ENCODE data around the gene NEXMIF. TPM values are rescaled to one million over a fixed set of nuclear protein-coding genes. Genes with fewer than 3 reads are reported as not detected.
"Not testable (repeated sequence)": the region's sequence is repeated elsewhere in the genome, so short reads cannot be mapped to it uniquely, and the experiment has no call there.

The NEXMIF gene
- total RNA-seq, 1 donor: under 0.01 TPM

DNA sequence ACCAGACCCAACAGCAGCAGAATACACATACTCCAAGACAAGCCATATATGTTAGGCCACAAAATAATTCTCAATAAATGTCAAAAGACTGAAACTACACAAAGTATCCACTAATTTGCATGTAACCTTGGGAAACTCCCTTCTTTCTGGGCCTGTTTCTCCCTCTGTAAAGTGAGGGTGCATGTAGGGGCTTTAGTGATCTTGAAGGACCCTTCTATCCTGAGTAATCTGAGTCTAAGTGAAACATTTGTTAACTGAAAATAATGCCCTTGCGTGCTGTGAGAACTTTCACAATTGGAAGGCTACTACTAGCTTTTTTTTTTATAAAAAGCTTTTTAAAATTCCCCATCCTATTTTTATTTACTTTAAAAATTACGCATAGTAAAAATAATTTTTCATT lies 125.2 kb downstream of the NEXMIF start:
- no peak for DNase-seq (ENCODE audit: low read depth in 2 of 3, low spot score in 2 of 3)

DNA sequence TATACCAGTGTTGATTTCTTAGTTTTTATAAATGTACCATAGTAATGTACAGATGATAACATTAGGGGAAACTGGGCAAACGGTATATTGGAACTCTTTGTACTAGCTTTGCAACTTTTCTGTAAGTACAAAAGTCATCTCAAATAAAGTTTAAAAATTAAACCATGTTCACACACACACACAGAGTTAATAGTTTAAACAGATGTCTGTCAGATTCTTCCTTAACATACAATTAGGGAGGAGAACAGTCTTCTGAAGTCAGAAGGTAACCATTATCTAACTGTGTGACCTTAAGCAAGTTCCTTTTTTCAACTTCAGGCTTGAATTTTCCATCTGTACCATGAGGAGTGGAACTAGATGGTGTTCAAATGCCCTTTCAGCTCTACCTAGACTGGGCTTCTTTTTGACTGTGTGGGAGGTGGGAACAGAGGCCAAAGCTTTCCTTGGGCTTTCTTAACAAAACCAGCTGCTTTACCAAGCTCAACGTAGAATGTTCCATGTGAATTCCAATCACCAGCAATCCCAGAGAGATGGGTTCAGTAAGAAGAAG lies 127.8 kb downstream of the NEXMIF start:
- DNase-seq (ENCODE audit: low read depth in 2 of 3, low spot score in 2 of 3): no peak

DNA sequence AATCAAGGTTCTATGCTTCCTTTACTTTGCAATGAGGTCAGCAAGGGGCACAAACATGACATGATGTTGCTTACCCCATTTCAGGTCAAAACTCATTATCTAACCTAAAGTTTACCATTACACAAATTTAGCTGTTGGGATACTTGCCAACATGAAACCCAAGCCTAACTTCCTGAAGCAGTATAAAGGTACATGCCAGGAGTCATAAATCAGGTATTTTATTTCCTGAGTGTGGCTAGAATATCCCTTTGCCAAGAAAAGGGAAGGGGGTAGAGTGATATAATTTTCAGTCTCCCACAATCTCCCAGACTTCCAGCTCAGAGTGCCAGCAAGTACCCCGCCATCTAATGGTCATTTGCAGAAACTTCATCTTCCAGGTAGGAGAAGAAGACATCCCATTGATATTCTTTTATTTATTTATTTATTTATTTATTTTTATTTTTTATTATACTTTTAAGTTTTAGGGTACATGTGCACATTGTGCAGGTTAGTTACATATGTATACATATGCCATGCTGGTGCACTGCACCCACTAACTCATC lies 136.6 kb downstream of the NEXMIF start:
- DNase-seq (ENCODE audit: low read depth in 2 of 3, low spot score in 2 of 3): no peak

DNA sequence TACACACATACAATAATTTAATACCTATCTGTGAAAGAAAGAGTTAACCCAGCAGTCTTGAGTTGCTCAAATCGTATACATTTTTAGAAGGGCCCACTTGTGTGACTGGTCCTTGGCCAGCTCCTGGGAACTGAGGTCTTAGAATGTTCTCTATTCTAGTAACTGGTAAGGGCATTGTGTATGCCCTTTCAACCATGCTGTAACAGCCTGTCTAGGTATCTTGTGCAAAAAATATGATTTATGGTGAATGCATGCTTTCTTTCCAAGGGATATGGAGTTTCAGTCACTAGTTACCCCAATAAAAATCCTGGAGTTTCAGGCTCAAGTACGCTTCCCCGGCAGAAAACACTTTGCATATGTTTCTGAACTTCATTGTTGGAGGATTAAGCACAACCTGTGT lies 140.6 kb downstream of the NEXMIF start:
- no peak for DNase-seq (ENCODE audit: low read depth in 2 of 3, low spot score in 2 of 3)

DNA sequence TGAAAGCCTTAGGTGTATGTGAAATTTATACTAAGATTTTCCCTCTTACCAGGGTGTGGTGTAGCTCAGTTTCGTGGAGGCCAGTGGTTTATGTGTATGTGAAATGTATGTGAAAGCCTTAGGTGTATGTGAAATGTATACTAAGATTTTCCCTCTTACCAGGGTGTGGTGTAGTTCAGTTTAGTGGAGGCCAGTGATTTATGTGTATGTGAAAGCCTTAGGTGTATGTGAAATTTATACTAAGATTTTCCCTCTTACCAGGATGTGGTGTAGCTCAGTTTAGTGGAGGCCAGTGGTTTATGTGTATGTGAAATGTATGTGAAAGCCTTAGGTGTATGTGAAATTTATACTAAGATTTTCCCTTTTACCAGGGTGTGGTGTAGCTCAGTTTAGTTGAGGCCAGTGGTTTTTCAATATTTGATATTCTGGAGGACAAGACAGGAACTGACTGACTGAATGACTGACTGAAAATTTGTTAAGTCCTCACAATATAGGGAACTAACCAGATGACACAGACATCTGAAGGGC lies 143.7 kb downstream of the NEXMIF start:
- no peak for DNase-seq (ENCODE audit: low read depth in 2 of 3, low spot score in 2 of 3)

DNA sequence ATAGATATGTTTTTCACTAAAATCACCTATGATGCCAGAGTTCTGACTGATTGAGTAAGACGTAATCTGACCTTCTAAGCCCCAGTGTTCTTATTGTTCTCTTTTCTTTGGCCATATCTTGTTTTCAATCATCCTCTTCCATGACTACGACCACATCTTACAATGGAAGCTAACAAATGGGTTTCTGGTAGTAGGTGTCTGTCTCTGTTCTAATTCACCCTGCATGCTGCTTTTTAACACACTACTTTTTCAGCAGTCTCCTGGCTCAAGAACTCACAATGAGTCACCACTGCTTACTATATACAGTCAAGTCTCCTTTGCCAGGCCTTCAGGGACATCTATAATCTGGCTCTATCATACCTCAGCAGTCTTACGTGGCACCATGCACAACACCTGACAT lies 146.1 kb downstream of the NEXMIF start:
- DNase-seq (ENCODE audit: low read depth in 2 of 3, low spot score in 2 of 3): no peak

DNA sequence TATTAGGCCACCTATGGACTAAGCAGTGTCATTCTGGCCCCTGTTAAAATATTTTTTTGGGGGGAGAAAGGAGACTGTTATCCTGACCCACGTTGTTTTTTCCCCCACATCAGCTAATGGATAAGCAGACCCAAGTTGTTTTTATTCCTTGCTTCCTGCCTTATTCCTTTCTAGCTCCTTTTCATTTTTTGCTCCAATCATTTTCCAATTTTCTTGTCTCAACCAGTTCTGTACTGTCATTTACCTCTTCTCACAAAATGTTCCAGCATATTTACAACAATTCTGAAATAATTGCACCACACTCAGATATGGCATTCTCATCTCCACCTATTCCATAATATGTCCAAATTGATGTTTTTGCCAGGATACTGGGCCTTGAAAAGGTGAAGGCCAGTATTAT lies 150.3 kb downstream of the NEXMIF start:
- DNase-seq (ENCODE audit: low read depth in 2 of 3, low spot score in 2 of 3): no peak

DNA sequence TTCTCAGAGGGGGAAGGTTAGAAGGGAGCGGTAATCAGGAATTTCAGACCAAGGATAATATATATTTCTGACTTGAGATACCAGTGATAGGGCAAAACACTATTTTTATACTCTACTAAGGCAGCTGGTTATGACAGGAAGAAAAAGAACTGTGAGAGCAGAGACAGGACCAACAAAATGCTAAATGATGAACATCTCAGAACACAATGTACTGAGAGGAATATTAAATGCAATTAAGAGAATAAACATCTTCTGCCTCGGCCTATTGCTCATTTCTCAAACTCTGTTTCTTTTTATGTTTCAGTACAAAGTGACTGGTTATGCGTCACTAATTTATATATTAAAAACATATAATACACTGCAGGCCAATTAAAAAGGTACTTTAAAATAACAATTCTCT lies 188.8 kb downstream of the NEXMIF start:
- no peak for DNase-seq (ENCODE audit: low read depth in 2 of 3, low spot score in 2 of 3)

DNA sequence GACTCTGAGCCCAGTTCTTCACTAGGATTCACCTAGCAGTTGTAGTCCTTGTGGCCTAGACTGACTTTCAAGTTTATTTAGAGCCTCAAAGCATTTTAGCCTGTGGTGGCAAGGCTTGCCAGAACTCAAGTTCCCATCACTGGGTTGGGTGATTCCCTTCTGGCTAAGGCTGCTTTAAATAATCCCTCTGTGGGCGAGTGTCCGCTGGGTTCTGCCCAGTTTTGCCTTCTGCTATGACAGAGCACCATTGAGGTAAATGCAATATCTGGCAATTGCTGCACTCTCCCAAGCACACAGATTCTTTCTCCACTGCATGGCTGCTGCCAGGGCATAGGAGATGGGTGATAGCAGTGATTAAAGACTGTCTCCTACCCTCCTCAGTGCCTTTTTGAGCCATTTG lies 220.0 kb downstream of the NEXMIF start:
- no peak for DNase-seq (ENCODE audit: low read depth in 2 of 3, low spot score in 2 of 3)

DNA sequence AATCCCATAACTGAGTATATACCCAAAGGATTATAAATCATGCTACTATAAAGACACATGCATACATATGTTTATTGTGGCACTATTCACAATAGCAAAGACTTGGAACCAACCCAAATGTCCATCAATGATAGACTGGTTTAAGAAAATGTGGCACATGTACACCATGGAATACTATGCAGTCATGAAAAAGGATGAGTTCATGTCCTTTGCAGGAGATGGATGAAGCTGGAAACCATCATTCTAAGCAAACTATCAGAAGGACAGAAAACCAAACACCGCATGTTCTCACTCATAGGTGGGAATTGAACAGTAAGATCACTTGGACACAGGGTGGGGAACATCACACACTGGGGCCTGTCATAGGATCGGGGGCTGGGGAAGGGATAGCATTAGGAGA lies 223.9 kb downstream of the NEXMIF start:
- not testable (repeated sequence) for DNase-seq (ENCODE audit: low read depth in 2 of 3, low spot score in 2 of 3)

DNA sequence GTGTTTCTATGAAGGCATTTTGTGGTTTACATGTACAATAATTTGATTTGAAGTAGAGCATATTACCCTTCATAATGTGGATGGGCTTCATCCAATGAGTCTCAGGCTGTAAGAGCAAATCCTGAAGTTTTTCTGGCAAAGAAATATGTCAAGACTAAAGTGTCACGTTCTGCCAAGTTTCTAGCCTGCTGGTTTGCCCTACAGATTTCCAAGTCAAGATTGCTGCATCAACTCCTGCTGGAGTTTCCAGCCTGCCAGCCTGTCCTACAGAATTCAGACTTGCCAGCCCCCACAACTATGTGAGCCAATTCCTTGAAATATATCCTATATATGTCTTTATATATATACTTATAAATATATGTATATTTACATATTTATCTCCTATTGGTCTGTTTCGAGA lies 240.8 kb downstream of the NEXMIF start:
- DNase-seq (ENCODE audit: low read depth in 2 of 3, low spot score in 2 of 3): no peak

Small RNA genes within 50 kb of the gene (small RNA-seq; reads per million reads assigned to genes)
- not detected for gene AL139395.1

Other genes starting within 250 kb of the NEXMIF start
- 33.1 TPM for gene ABCB7, start 230.8 kb upstream of the NEXMIF start, total RNA-seq